ENCODE results near the gene LCE7A.

LCE7A gene, protein sequence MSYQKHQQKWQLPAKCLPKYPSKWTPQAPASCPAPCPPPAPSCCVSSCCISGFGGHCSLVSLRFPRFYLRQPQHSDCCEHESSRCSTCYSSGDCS

GRCh38 chr1:152859696-152860095, at the start of gene LCE7A:
Gene LCE7A, plus strand, starts transcription at chr1:152859996. Its CDS starts 702 bp downstream, at chr1:152860698.
- DNase-seq (ENCODE audit: low spot score) = no peak

DNA sequence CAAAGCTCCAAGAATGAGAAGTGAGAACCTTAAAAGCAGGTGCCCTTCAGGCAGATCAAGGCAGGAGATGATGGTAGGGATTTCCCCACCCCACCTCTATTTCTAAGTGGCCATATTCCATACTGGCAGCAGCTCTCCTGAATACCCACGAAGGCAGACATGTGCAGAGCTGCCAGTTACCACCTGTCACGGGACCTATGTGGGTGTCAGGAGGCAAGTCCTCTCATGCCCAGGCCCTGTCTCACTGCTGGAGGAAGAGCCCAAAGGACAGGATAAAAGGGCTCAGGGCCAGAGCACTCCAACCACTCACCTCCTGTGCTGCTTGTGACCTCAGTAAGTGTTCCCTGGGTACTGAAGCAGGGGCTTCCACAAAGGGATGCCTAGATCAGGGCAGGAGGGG, 48.7 kb upstream of the LCE7A start:
- no peak for DNase-seq (ENCODE audit: low spot score)

- no peak for DNase-seq (ENCODE audit: low spot score)
These were observed 48.1 kb upstream of the LCE7A start, which contains the start of gene LCE1B for GRCh38 chr1:152811671-152812070. Gene LCE1B, plus strand, starts transcription at chr1:152811971. Its CDS starts 476 bp downstream, at chr1:152812447.

- DNase-seq (ENCODE audit: low spot score) = no peak
These were observed 42.5 kb upstream of the LCE7A start for GRCh38 chr1:152817309-152817708.

GRCh38 chr1:152823294-152823693, 36.5 kb upstream of the LCE7A start:
- no peak for DNase-seq (ENCODE audit: low spot score)

- DNase-seq (ENCODE audit: low spot score) = no peak
These were observed 34.8 kb upstream of the LCE7A start for GRCh38 chr1:152824964-152825363.

DNA sequence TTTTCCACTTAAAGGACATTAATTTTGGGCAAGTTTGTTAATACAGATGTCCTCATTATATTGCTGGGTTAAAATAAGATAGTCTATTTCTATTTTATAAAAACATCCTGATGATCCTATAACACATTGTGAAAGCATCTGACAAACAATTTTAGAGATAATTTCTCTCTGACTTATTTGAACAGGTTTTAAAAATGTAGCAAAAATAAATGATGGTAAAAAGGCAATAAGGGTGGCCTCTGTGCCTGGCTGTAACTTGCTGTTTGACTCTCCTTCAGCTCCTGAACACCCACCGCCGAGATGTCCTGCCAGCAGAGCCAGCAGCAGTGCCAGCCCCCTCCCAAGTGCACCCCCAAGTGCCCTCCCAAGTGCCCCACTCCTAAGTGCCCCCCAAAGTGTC, 32.6 kb upstream of the LCE7A start, which contains the start of gene LCE1A:
LCE1A (plus strand) TSS at position 301 of the 400 bp plus-strand sequence; CDS start at position 301, 0 bp downstream.
- no peak for DNase-seq (ENCODE audit: low spot score)

DNA sequence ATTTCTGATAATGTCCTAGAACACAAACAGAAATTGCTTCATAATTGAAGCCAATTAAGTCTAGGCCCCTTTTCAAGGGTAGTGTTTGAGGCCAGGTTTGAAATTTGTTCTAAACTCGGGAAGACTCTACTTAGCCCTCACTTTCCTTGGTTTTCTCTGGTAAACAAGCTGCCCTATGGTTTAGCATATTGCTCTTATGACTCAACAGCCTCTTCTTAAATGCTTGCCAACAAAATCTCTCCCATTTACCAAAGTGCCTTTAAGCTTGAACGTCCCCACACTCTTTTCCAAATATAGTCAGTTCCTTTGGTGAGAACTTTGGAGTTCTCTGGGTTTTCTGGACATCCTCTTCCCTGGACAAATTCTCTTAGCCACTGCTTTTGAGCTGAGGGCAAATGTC, 22.9 kb upstream of the LCE7A start:
- no peak for DNase-seq (ENCODE audit: low spot score)

- DNase-seq (ENCODE audit: low spot score) = no peak
These were observed 17.2 kb upstream of the LCE7A start, which contains the start of gene LCE6A for GRCh38 chr1:152842556-152842955. Gene LCE6A, plus strand, starts transcription at chr1:152842856. Its CDS starts 665 bp downstream, at chr1:152843521.

- no peak for DNase-seq (ENCODE audit: low spot score)
These were observed 4.1 kb upstream of the LCE7A start for GRCh38 chr1:152855661-152856060.

GRCh38 chr1:152858062-152858461, 1.7 kb upstream of the LCE7A start:
- no peak for DNase-seq (ENCODE audit: low spot score)

- DNase-seq (ENCODE audit: low spot score) = no peak
These were observed 333 bp downstream of the LCE7A start for GRCh38 chr1:152860129-152860528.

GRCh38 chr1:152861374-152861773, 1.6 kb downstream of the LCE7A start:
- DNase-seq (ENCODE audit: low spot score) = no peak

GRCh38 chr1:152864443-152864842, 4.6 kb downstream of the LCE7A start:
- no peak for DNase-seq (ENCODE audit: low spot score)

DNA sequence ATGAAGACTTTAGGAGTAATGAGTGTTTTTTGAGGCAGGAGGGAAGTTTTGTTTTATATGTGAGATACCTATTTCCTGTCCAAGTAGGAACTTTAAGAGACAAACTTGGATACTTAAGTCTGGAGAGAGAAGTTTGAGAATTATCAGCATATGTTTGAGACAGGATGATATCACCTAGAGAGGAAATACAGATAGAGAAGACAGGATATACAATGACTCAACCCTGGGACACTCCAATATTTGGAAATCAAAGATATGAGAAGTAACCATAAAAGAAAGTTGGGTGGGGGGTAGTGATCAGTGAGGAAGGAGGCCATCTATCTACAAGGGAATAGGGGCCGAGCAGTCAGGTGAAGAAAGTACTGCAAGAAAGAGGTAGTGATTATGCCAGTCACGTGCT, 6.5 kb downstream of the LCE7A start:
- DNase-seq (ENCODE audit: low spot score) = no peak

DNA sequence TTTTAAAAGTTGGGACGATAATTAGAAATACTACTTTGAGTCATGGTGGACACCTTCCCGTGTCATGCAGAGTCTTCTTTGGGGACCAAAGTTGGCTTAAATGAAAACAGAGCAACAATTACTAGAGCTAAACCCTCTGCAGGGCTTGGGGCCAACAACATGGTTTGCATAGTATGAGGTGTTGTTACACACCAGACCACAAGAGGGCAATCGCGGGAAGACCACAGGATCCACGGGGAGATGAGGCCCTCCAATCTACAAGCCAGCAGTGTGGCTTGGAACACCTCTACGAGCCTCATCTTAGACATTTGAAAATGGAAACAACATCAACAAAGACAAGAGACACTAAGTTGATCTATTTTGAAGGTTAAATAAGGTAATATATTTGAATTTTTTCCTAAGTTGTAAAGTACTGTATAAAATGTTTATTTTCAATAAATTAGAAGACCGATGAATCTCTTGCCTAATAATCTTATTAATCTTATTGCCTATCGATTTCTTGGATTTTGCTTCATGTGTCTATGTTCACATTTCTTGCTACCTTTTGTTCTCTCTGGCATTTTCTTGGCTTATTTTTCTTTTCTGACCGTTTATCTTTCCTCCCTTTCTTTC, 10.1 kb downstream of the LCE7A start:
- peak; percentile 89 for DNase-seq (ENCODE audit: low spot score)

- DNase-seq (ENCODE audit: low spot score) = peak; percentile 46
These were observed 11.3 kb downstream of the LCE7A start for GRCh38 chr1:152870831-152871730.

DNA sequence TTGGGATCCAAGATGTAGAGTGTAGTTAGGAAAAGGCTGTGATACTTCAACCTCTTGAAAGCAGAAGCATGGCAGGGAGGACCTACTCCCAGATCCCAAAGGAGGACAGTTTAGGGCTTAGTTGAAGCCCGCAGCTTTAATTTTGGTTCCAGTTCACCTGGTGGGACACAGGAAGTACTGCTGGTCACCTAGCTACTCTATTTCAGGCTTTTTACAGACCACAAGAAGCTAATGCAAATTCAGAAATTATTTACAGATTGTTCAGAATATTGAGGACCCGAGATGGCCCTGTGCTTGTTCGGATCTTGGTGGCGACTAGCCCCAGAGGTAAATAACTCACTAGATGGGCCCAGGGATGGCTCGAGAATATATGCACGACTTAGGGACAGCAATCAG, 11.9 kb downstream of the LCE7A start:
- no peak for DNase-seq (ENCODE audit: low spot score)

DNA sequence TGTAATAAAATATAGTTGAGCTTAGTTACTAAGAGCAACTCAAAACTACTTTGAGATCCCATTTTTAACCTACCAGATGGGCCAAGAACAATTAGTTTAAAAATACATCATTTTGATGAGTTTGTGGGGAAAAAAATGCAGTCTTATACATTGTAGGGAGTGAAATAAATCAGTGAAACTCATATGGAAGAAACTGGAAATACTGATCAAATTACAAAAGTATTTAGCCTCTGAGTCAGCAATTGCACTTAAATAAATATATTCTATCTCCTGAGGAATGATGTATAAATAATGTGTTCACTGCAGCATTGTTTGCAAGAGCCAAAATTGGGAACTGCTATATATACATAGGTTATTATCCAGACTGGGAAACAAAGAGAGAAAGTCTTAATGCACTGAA, 13.7 kb downstream of the LCE7A start:
- DNase-seq (ENCODE audit: low spot score) = no peak

- no peak for DNase-seq (ENCODE audit: low spot score)
These were observed 17.0 kb downstream of the LCE7A start for GRCh38 chr1:152876827-152877226.

GRCh38 chr1:152878042-152878441, 18.2 kb downstream of the LCE7A start, which contains the start of gene SMCP:
Gene SMCP, plus strand, starts transcription at chr1:152878322. Its CDS starts 6,101 bp downstream, at chr1:152884423.
- DNase-seq (ENCODE audit: low spot score) = no peak

GRCh38 chr1:152879559-152880198, 19.9 kb downstream of the LCE7A start:
- DNase-seq (ENCODE audit: low spot score) = no peak

All from AG20443 (cell line).